Stomach (tissue), 4 donors: Measurements from ENCODE around the gene SLC9A2.
A peak's percentile ranks its signal among the peaks of the same experiment; 100 is the strongest.

ENCODE experiments used
- EP300 ChIP-seq: sonication (generic); formaldehyde crosslinking; IDR thresholded peaks from one replicate; pipeline ENCODE4 v1.6.1; 2017; ENCODE audit warnings: antibody characterized with exemption
- POLR2A ChIP-seq, 4 donors: fragments of 450-650 bp; IDR thresholded peaks; one replicate each; pipeline ENCODE4 v1.6.1; 2016; ENCODE audit warnings: antibody characterized with exemption in 4 of 4, control low read depth in 2 of 4, mild to moderate bottlenecking in 1 of 4, moderate library complexity in 1 of 4
- POLR2AphosphoS5 ChIP-seq, 3 donors: sonication (generic); formaldehyde crosslinking; IDR thresholded peaks; one replicate each; pipeline ENCODE4 v1.6.1; 2016; ENCODE audit warnings: antibody characterized with exemption in 3 of 3
- TF ChIP-seq, protein P1 (sequence below), 7 experiments: fragments of 450-650 bp in 4 of 7; fragments of 200-600 bp in 3 of 7; sonication (generic) in 3 of 7; IDR thresholded peaks; one replicate each; pipeline ENCODE4 v1.5.1; 2016 to 2019; ENCODE audit warnings: antibody characterized with exemption in 7 of 7, control low read depth in 2 of 7, mild to moderate bottlenecking in 1 of 7

DNA sequence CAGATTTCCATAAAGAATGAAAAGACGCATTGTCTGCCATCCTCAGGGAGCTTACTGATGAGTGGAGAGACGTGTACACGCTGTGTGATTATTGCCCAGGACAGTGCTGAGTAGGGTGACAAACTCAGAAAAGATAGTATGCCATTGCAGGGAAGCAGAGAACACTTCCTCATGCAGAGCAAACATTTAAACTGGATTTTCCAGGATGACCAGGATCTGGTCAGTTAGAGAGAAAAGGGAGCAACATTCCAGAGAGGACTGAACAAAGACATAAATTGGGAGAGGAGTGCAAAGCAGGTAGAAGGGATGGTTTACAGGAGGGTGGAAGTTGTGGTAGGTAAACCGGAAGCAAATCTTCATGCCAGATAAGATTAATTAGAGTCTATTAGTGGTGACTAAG, 2.3 kb downstream of the SLC9A2 start:
- TF ChIP-seq, protein P1, sequence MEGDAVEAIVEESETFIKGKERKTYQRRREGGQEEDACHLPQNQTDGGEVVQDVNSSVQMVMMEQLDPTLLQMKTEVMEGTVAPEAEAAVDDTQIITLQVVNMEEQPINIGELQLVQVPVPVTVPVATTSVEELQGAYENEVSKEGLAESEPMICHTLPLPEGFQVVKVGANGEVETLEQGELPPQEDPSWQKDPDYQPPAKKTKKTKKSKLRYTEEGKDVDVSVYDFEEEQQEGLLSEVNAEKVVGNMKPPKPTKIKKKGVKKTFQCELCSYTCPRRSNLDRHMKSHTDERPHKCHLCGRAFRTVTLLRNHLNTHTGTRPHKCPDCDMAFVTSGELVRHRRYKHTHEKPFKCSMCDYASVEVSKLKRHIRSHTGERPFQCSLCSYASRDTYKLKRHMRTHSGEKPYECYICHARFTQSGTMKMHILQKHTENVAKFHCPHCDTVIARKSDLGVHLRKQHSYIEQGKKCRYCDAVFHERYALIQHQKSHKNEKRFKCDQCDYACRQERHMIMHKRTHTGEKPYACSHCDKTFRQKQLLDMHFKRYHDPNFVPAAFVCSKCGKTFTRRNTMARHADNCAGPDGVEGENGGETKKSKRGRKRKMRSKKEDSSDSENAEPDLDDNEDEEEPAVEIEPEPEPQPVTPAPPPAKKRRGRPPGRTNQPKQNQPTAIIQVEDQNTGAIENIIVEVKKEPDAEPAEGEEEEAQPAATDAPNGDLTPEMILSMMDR (IDR thresholded peaks at IDR 0.05) = no peak
- no peak for TF ChIP-seq POLR2A (IDR thresholded peaks at IDR 0.05)
- TF ChIP-seq POLR2AphosphoS5 (IDR thresholded peaks at IDR 0.05) = peak in 2 of 3 donors; percentile 7 to 8
- no peak for TF ChIP-seq EP300
